ENCODE data around the gene CEPT1.
"Not testable (repeated sequence)": the region's sequence is repeated elsewhere in the genome, so short reads cannot be mapped to it uniquely, and the experiment has no call there.

CEPT1 gene

GRCh38 chr1:111139956-111140679 is at the start of gene CEPT1, which contains the start of gene DRAM2:
Gene CEPT1 (plus strand): TSS chr1:111140223. CDS start chr1:111147715, 7,492 bp downstream.
Gene DRAM2 (minus strand): TSS chr1:111140093. CDS start chr1:111131554, 8,539 bp downstream.
- DNase-seq: peak; percentile 73 to 89

GRCh38 chr1:111095421-111095820 is 44.6 kb upstream of the CEPT1 start:
- DNase-seq: not testable (repeated sequence)

- DNase-seq: no peak
Measured at GRCh38 chr1:111097356-111098099, 42.5 kb upstream of the CEPT1 start.

GRCh38 chr1:111099289-111099688 is 40.7 kb upstream of the CEPT1 start:
- DNase-seq: no peak

GRCh38 chr1:111101854-111102642 is 38.0 kb upstream of the CEPT1 start:
- DNase-seq: no peak

GRCh38 chr1:111104981-111105380 is 35.0 kb upstream of the CEPT1 start:
- no peak for DNase-seq

- DNase-seq: no peak
Measured at GRCh38 chr1:111110197-111110899, 29.7 kb upstream of the CEPT1 start.

- no peak for DNase-seq
Measured at GRCh38 chr1:111116496-111116895, 23.5 kb upstream of the CEPT1 start.

GRCh38 chr1:111126354-111126753 is 13.7 kb upstream of the CEPT1 start:
- DNase-seq: no peak

- peak; percentile 42 to 62 for DNase-seq
Measured at GRCh38 chr1:111127923-111128643, 11.9 kb upstream of the CEPT1 start.

GRCh38 chr1:111129376-111129775 is 10.6 kb upstream of the CEPT1 start:
- peak in 1 of 2 experiments; percentile 22 for DNase-seq

- DNase-seq: no peak
Measured at GRCh38 chr1:111131693-111132092, 8.3 kb upstream of the CEPT1 start.

- DNase-seq: no peak
Measured at GRCh38 chr1:111133866-111134265, 6.2 kb upstream of the CEPT1 start.

- DNase-seq: peak in 1 of 2 experiments; percentile 51
Measured at GRCh38 chr1:111139324-111139955, 583 bp upstream of the CEPT1 start.

- DNase-seq: no peak
Measured at GRCh38 chr1:111140680-111140967, 601 bp downstream of the CEPT1 start.

GRCh38 chr1:111141245-111142220 is 1.5 kb downstream of the CEPT1 start:
- peak in 1 of 2 experiments; percentile 7 for DNase-seq

GRCh38 chr1:111142356-111142975 is 2.4 kb downstream of the CEPT1 start:
- no peak for DNase-seq

- no peak for DNase-seq
Measured at GRCh38 chr1:111145542-111145941, 5.5 kb downstream of the CEPT1 start.

- DNase-seq: no peak
Measured at GRCh38 chr1:111145963-111146768, 6.1 kb downstream of the CEPT1 start.

Measured in AML-193 (cell line).